D341Med (cell line): ENCODE results near the gene SRP14.
"Not testable (repeated sequence)": the region's sequence is repeated elsewhere in the genome, so short reads cannot be mapped to it uniquely, and the experiment has no call there.

Source experiments
- DNase-seq: peaks from one replicate; pipeline ENCODE4 v3.0.0; 2012; ENCODE audit warnings: low spot score

The SRP14 gene

DNA sequence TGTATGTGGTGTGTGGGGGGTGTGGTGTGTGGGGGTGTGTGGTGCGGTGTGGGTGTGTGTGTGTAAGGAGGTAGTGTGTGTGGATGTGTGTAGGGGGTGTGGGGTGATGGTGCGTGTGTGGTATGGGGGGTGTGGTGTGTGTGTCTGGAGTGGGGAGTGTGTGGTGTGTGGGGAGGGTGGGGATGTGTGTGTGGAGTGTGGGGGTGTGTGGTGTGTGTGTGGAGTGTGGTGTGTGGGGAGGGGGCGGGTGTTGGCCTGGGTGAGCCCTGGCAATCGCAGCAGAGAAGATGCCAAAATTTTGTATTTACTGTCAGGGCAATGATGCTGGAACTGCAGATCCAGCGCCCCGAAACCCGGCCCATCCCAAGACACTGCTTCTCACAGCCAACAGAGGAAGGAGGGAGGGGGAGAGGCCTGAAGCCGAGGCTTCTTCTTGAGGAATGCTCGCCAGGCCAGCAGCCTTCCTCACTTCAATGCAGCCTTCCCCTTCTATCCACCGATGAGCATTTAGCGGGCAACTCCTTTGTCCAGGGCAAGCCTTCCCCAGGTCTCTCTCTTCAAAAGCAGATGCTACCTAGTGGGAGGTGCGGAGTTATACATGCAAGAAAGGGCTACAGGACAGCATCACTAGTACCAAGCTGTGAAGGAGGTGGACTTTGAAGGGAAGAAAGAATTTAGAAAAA lies 11.9 kb upstream of the SRP14 start:
- DNase-seq: peak; percentile 34

DNA sequence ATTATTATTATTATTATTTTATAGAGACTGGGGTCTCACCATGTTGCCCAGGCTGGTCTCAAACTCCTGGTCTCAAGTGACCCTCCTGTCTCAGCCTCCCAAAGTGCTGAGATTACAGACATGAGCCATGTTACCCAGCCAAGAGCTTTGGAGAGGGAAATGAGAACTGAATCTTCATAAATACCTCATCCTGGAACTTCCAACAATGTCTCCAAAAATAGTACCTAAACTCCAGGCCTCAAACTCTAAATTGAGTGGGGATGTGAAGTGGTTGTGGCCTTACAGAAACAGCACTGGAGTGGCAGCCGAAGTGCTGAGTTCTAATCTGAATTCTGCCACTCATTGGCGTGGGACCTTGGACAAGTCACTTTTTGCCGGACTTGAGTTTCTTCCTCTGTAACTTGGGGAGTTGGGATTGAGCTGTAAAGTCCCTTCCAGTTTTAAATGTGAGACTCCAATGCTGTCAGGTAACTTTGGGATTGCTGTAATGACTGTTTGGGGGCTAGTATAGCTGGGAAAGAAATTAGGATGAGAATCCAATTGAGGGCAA lies 10.0 kb upstream of the SRP14 start:
- no peak for DNase-seq

DNA sequence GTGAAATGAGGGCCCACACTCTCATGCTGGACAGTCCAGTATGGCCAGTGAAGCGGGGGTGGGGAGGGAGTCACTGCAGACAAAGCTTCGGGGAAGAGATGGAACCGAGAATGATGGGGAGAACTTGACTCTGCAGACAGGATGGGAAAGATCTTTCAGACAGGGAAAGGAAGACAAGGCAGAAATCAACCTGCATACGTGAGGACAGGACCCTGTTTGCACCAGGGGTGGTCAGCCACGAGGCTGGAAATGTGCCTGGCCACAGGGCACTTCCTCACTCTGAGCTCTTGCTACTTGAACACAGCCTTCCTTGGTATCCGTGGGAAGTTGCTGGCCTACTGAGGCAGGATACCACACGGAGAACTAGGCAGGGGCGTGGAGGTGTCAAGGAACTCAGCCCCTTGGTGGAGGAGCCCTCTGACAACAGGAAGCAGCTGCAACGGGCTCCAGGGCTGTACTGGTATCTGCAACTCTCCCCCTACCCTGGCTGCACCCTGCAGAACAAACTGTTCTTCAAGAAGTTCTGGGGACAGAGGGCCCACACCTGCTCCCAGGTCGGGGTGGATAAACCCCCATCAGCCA lies 9.3 kb upstream of the SRP14 start:
- no peak for DNase-seq

DNA sequence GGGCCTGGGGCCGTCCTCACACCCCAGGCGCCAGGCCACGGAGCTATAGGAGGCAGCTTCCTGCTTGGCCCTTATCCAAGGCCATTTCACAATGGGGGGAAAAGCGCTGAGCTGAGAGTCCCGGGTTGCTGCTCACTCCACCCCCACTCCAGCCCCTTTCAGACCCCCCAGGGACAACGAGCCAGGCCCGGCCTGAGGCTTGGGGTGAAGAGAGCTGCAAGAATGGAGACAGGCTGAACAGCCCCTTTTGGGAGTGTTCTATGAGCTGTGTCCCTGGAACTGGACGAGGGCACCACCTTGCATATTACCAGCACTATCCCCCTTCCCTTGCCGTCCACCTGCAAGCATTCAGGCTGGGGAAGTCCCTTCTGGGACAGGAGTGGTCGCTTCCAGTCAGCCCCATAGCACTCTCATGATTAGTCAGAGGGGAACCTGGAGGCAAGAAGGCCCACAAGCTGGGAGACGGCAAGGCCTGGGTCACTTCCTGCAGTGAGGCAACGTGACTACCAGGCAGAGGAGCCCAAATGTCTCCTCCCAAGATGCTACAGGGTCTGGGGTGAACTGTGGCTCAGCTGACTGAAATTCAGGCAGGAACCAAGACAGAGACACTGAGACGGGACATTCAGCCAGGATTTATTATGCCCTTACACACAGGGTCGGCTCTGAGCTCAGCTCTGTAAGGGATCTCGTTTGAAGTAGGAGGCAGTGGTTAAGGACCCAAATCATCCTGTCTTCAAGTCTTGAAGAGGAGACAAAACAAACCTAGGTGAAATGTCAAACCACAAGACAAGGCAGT lies 8.6 kb upstream of the SRP14 start:
- peak; percentile 15 for DNase-seq

DNA sequence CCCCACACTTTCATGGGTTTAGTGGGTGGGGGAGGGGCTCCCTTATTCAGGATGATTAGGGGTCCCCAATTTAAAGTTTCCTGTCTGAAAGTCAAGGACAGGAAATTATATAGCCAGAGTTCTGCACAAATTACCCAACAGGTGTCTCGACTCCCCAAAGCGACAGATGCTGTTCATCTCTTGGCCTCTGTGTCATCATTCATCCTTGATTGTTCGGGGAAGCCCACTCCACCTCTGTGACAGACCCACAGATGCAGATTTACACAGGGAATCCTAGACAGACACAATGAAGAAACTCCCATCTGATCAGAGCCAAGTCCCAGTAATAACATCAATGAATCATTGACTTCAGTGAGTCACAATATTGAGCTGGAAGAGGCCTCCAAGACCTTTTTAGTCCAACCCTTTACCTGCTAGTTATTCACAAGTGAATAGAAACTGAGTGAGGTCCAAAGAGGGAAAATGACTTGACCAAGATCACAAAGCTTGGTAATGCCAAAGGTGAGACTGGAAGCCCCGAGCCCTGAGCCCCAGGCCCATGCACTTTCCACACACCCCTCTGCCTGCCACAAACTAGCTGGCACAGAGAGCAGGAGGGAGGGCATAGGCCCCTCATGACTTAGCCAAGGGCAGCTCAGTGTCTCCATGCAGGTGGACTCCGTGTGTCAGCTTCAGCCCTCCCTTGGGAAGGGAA lies 7.9 kb upstream of the SRP14 start:
- no peak for DNase-seq

DNA sequence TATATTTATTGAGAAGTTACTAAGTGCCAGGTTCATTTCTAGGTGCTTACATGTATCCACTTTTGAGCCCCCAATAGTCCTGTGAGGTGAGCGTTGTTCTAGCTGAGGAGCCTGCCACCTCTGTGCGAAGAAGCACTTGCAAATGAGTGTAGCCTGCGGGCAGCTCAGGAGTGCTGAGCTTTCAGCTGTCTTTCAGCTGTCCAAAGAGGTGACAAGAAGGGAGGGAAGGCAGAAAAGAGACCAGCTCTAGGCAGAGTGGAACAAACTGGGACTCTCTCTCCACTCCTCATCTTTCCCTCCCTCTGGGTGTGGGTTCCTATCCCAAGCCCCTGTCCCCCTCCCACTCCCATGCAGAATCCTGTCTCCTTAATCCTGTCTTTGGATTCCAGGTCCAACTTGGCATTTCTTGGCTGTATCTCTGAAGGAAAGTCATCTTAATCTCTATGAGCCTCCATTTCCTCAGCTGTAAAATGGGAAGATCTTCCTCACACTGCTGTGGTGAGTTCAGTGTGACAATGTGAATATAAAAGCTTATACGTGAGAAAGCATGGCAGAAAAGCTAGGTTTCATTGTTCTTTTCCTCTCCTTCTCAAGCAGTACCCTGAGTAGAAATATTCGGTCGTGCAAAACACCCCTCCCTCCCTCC lies 6.7 kb upstream of the SRP14 start:
- no peak for DNase-seq

DNA sequence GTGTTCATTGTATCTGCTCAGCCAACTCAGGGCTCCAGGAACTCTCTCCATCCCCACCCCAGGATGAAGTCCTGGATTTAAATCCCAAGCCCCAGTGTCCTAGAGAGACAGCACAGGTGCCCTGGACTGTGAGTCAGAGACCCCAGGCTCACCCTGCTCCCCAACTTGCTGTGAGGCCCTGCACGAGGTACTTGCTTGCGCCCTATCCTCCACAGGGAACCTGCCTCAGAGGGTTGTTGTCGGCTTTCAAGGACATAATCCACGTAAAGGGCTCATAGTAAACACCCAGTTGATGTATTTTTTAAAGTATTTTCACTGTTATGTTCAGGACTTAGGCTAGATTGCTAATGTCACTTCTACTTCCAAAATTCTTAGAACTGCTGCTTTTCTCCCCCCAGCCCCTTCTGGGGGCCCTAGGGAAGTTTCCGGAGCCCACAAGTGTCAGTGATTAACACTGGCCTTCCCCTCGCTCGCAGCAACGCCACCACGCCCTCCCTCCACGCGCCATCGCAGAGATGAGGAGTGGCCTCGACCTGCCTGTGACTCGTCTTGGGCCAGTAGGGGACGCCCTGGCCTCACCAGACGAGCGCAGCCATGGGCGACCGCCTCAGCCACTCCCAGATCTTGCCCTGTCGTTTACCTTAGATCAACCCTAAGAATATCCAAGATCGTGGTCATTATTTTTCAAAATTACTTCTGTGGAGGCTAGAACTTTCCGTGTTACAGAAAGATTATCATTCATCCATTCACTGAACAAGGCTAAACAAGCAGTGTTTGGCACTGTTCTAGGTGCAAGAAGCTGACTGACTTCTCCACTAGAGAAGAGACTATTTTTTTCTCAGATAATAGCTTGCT lies 6.0 kb upstream of the SRP14 start:
- peak; percentile 94 for DNase-seq

DNA sequence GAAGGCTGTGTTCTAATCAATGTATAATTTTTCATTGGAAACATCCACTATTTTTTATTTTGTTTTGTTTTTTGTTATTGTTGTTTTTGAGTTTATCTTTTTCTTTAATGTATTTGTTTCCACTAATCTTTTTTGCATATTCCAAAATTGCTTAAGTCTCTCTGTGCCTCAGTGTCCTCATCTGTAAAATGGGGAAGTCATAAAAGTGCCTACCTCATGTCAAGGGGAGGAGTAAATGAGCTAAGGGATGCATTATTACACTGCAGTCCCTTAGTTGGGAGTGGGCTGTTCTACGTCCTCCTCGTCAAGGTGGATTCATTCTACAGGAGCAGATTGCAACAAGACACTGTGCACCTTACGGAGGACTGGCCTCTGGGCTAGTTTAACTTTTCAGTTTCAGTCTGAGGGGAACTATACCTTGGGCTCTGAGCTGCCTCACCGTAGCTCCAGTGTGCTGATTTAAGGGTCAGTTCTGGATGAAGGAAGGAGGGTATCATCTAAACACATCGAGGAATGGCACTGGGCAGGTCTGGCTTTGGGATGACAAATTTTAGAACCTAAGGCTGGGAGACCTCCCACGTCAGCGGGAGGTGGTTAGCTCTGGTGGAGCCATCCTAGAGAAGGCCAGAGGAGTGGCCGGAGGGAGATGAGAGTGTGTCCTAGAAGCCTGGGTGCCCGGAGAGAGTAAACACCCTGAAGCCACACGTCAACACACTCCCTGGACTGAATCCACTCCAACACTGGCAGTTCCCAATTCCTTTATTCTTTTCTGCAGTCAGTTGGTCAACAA lies 5.1 kb upstream of the SRP14 start:
- DNase-seq: no peak

DNA sequence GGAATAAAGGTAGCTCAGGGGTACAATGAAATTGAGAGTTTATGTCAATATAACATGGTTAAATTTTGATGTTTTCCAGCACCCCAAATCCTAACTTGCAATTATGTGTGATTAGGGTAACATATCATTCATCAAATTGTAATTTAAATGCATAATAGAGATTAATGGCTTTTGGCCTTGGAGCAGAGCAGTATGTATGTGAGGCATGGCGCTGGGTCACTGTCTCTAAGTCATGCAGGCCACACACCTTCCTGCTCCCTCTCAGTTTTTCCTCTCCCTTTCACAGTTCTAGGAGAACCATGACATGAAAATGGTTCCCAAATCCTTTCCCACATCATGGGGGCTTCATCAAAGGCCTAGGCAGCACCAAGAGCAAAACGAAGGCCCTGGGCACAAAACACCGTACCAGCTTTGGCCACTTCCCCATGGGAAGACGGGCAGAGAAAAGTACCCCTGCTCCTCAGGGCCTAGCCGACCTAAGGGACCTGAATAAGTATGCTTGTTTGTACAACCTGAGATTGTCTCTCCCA lies 3.9 kb upstream of the SRP14 start:
- no peak for DNase-seq

DNA sequence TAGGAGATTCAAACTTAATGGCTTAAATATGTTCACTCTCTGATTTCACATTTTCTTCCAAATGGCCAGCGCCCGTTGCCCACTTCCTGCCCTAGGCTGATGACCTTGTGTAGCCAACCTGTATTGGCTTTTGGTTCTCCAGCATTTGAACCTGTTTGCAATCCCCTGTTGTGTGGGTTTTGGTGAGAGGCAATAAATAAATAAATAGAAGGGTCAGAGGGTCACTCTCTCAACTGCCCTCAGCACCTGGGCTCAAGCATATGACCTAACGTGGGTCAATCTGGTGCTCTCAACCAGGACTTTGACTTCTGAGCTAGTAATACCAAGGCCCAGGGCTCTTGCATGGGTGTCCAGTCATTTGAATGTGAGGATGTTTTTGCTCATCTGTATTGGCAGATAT lies 1.8 kb upstream of the SRP14 start:
- DNase-seq: no peak

DNA sequence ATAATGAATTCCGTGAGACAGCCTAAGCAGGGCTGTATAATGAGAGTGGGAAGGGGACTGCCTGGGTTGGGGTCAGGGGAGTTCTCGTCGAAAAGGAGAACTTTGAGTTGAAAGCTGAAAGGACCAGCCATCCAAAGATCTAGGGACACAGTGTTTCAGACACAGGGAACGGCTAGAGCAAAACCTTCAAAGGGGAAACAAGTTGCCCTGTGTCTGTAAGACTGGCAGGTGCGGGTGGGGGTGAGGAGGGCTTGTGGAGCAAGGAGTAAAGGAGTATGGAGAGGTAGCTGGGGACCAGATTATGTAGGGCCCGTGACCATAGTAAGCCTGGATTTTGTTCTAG lies 1.3 kb upstream of the SRP14 start:
- no peak for DNase-seq

DNA sequence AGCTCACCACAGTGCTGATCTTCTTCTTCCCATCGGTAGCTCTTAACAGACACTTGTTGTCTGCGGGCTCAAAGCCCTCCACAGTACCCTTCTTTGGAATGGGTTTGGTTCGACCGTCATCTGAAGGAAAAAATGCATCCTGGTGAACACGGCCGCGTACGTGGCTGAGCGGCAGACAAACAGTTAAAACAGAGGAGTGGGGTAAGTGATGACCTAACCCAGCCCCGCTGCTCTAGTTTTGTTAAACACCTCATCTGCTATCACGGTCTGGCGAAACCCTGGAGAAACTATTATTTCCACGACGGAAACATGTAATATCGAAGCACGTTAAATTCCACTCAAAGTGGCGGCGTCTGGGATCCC lies 725 bp downstream of the SRP14 start:
- no peak for DNase-seq

DNA sequence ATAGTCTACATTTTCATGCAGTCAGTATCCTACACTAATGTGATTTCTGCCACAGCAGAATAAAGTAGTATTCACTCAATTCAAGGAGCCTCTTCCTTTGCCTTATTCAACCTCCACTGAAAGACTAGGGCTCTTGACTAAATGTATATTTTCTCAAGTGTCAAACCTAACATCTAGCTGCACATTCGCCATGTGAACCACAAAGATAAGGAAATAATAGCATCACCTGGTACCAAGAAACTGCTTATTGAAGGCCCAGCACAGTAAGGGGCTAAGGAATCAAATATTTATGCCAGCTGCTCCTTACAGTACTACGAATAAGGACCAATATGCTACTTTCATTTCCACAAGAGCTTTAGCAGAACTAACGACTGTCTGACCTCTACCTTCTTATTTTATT lies 1.3 kb downstream of the SRP14 start:
- no peak for DNase-seq

DNA sequence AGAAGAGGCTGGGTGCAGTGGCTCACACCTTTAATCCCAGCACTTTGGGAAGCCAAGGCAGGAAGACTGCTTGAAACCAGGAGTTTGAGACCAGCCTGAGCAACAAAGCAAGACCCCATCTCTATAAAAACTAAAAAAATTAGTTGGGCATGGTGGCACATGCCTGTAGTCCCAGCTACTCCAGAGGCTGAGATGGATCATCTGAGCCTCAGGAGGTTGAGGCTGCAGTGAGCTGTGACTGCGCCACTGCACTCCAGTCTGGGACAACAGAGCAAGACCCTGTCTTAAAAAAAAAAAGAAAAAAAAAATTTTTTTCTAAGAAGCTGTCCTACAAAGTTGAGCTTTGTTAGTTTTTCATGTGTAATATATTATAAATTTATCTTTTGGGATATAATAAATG lies 3.8 kb downstream of the SRP14 start:
- not testable (repeated sequence) for DNase-seq

DNA sequence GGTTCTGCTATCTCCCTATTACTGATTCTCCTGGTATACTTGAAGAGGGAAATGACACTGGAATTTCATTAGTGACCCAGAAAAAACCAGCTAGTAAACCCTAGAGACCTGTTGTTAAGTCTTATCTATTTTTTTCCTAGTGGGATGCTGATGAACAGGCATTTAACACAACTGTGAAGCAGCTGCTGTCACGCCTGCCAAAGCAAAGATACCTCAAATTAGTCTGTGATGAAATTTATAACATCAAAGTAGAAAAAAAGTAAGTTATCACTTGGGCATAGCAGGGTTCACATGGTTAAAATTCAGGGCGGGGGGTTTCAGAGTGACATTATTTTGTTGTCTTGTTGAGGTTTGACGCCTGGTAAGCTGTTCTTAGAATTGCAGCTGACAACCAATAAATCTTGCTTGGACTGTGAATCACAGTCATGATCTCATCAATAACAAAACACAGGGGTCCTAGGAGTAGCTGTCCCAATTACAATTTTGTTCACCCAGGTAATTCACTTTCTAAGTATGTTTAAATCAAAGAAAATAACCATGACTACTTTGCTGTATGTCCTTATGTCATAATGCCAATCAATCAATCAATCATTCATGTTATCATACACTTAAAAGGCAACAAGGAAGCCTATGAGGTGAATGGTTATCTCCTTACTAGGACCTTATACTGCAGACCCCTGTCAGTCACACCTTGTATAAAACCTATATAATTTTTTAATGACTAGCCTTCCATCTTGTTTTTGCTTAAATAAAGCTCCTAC lies 4.6 kb downstream of the SRP14 start:
- DNase-seq: no peak

DNA sequence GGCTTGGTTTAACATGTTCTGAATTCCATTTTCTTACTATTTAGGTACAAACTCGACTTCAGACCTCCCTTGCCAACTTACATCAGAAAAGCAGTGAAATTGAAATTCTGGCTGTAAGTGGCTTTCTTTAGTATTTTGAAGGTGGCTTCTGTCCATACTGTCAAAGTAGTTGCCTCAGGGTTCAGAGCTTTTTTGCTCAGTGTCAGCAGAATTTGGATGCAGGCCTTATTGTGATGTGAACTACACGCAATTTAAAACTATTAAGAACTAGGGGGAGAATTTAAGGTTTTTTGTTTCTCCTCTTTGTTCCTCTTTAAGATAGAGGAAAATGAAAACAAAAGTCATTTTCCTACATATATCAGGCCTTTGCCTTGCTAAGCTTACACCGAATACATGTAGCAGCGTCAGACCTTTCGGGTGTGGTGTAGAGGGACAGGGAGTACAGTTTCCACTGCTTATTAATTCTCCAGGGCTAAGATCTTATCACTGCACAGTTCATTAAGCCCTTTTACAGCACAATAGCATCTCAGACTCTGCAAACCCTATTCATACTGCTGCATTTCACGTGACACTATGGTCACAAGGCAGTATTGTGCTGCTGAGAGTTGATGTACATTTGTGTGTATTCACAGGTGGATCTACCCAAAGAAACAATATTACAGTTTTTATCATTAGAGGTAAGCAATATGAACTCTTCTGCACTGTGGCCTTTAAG lies 6.7 kb downstream of the SRP14 start:
- no peak for DNase-seq

DNA sequence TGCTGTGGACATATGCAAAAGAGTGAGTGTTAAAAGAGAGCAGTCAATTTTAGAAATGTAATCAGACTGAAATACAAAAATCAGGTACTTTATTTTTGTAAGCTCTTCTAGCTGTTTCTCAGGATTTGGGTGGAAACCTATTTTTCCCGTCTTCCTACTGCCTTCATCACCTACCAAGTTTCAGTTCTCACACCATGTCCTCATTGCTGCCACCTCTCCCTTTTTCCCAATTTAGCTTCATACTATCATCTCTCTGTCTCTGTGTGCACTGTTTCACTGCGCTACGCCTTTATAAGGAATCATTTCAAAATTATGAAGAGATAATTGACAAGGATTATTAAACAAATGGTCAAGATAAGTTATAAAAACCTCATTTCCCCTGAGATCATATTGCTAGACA lies 7.7 kb downstream of the SRP14 start:
- no peak for DNase-seq

DNA sequence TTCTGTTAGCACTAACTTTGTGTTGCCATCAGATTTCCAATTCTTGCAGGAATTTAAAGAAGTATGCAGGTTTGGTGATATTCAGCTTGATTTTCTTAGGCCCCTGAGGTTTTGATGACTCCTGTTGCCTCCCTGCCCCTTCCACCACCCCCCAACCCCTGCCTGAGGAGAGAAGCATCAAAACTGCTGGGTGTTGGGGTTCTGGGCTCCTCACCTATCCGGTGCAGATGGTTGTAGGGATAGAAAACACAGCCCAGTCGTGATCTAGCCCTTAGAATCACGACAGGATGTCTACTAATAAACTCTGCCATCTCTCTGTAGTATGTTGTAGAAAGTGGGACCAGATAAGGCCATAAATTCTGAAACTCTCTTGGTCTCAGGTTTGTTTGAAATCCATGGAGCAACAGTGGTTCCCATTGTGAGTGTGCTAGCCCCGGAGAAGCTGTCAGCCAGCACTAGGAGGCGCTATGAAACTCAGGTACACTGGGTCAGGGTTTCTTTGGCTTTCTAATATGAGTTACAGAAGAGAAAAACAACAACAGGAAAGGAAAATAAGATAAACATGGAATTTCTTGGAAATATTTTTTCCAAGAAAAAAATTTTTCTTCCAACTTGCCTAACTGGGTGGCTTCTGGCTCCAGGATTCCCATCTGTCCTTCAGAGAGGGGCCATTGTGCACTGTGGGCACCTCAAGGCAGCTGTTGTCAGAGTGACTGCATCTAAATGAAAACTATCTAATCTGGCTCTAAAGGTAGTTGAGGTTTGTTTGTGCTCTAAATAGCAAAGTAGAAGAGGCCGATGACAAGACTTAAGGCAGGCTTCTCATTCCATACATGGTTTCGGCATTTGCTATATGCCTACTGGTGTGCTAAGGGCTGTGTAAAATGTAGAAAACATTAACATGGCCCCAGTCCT lies 8.7 kb downstream of the SRP14 start:
- DNase-seq: peak; percentile 54
